ENCODE data around the gene USH1G.

USH1G gene

GRCh38 chr17:74919440-74920305, 3.4 kb downstream of the USH1G start:
- peak overlapping the region; percentile 59 for H3K18ac ChIP-seq (ENCODE audit: low read length)
- no peak overlapping the region for H2BK120ac ChIP-seq (ENCODE audit: low read depth, low read length)
- H3K23ac ChIP-seq (ENCODE audit: low read depth, low read length, poor library complexity) = peak overlapping the region; percentile 80
- H2AFZ ChIP-seq (ENCODE audit: low read length) = no peak overlapping the region
- H3K27me3 ChIP-seq (ENCODE audit: control insufficient read depth in 3 of 3, insufficient read depth in 3 of 3, low read depth in 1 of 3, low read length in 3 of 3) = peaks cover 10 to 58% (median 30%) of the 10 kb centered on the region in 3 experiments
- H4K91ac ChIP-seq (ENCODE audit: low read depth, low read length, poor library complexity) = no peak overlapping the region
- H3K36me3 ChIP-seq (replicated peaks in 1 of 2; ENCODE audit: control insufficient read depth in 2 of 2, insufficient read depth in 2 of 2, low read length in 2 of 2) = no peaks in the 10 kb centered on the region
- peaks cover 10 to 15% of the 10 kb centered on the region in 2 donors for H3K4me1 ChIP-seq (ENCODE audit: control insufficient read depth in 2 of 2, insufficient read depth in 1 of 2, low read depth in 1 of 2, low read length in 2 of 2)
- H2BK12ac ChIP-seq (ENCODE audit: low read length) = no peak overlapping the region
- H3K9me3 ChIP-seq (replicated peaks in 1 of 2; ENCODE audit: control insufficient read depth in 2 of 2, insufficient read depth in 1 of 2, low read depth in 1 of 2, low read length in 2 of 2) = peaks cover 0 to 3% of the 10 kb centered on the region in 2 donors
- no peak overlapping the region for H2BK5ac ChIP-seq (ENCODE audit: low read length)
- no CpG with 5 or more reads among the region's 67 CpGs for WGBS, 2 donors (ENCODE audit: extremely low coverage in 2 of 2, insufficient read length in 2 of 2, insufficient replicate concordance in 1 of 2)
- H2AK5ac ChIP-seq (ENCODE audit: low read depth, low read length) = peak overlapping the region; percentile 96
- H3K4me3 ChIP-seq (ENCODE audit: low read length in 2 of 2) = no peak overlapping the region
- peak overlapping the region; percentile 81 for H3K9ac ChIP-seq (ENCODE audit: low read depth, low read length, poor library complexity)
- peak overlapping the region; percentile 75 for H2BK15ac ChIP-seq (ENCODE audit: low read length)
- no peak for DNase-seq (ENCODE audit: low spot score)
- H3K4ac ChIP-seq (ENCODE audit: low read length) = no peak overlapping the region
- H3K14ac ChIP-seq (ENCODE audit: low read length) = peak overlapping the region; percentile 89
- no peak overlapping the region for H3K4me2 ChIP-seq (ENCODE audit: insufficient read depth, low read length, poor library complexity, severe bottlenecking)
- no peak overlapping the region for H4K8ac ChIP-seq (ENCODE audit: low read depth, low read length)
- H3K27ac ChIP-seq (replicated peaks; ENCODE audit: low read length) = no peak overlapping the region
- peaks cover 6% of the 10 kb centered on the region for H3K79me1 ChIP-seq (ENCODE audit: low read depth, low read length)

- WGBS, 2 donors (ENCODE audit: extremely low coverage in 2 of 2, insufficient read length in 2 of 2, insufficient replicate concordance in 1 of 2) = no CpG with 5 or more reads among the region's 5 CpGs
- Histone ChIP-seq H3K18ac (ENCODE audit: low read length) (no peak overlapping the region), H4K8ac (ENCODE audit: low read depth, low read length) (no peak overlapping the region), H3K79me1 (ENCODE audit: low read depth, low read length) (peaks cover 6% of the 10 kb centered on the region), H3K4ac (ENCODE audit: low read length) (no peak overlapping the region), H2BK12ac (ENCODE audit: low read length) (no peak overlapping the region), H3K27me3 (ENCODE audit: control insufficient read depth in 3 of 3, insufficient read depth in 3 of 3, low read depth in 1 of 3, low read length in 3 of 3) (peaks cover 3 to 50% (median 22%) of the 10 kb centered on the region in 3 experiments), H3K23ac (ENCODE audit: low read depth, low read length, poor library complexity) (no peak overlapping the region), H2BK5ac (ENCODE audit: low read length) (no peak overlapping the region), H3K36me3 (replicated peaks in 1 of 2; ENCODE audit: control insufficient read depth in 2 of 2, insufficient read depth in 2 of 2, low read length in 2 of 2) (no peaks in the 10 kb centered on the region), H3K9me3 (replicated peaks in 1 of 2; ENCODE audit: control insufficient read depth in 2 of 2, insufficient read depth in 1 of 2, low read depth in 1 of 2, low read length in 2 of 2) (peaks cover 0 to 3% of the 10 kb centered on the region in 2 donors), H3K14ac (ENCODE audit: low read length) (no peak overlapping the region), H3K4me2 (ENCODE audit: insufficient read depth, low read length, poor library complexity, severe bottlenecking) (no peak overlapping the region), H2AK5ac (ENCODE audit: low read depth, low read length) (no peak overlapping the region), H3K4me1 (ENCODE audit: control insufficient read depth in 2 of 2, insufficient read depth in 1 of 2, low read depth in 1 of 2, low read length in 2 of 2) (peaks cover 10 to 15% of the 10 kb centered on the region in 2 donors), H4K91ac (ENCODE audit: low read depth, low read length, poor library complexity) (no peak overlapping the region), H2BK15ac (ENCODE audit: low read length) (no peak overlapping the region), H2AFZ (ENCODE audit: low read length) (no peak overlapping the region), H3K27ac (replicated peaks; ENCODE audit: low read length) (no peak overlapping the region), H3K4me3 (ENCODE audit: low read length in 2 of 2) (no peak overlapping the region), H3K9ac (ENCODE audit: low read depth, low read length, poor library complexity) (no peak overlapping the region), H2BK120ac (ENCODE audit: low read depth, low read length) (no peak overlapping the region)
- DNase-seq (ENCODE audit: low spot score) = no peak
Measured at GRCh38 chr17:74918906-74919305, 4.1 kb downstream of the USH1G start.

- Histone ChIP-seq H3K36me3 (replicated peaks in 1 of 2; ENCODE audit: control insufficient read depth in 2 of 2, insufficient read depth in 2 of 2, low read length in 2 of 2) (no peaks in the 10 kb centered on the region), H2BK5ac (ENCODE audit: low read length) (no peak overlapping the region), H3K27ac (replicated peaks; ENCODE audit: low read length) (no peak overlapping the region), H3K4me1 (ENCODE audit: control insufficient read depth in 2 of 2, insufficient read depth in 1 of 2, low read depth in 1 of 2, low read length in 2 of 2) (peaks cover 5 to 10% of the 10 kb centered on the region in 2 donors), H3K27me3 (ENCODE audit: control insufficient read depth in 3 of 3, insufficient read depth in 3 of 3, low read depth in 1 of 3, low read length in 3 of 3) (peaks cover 0 to 37% (median 9%) of the 10 kb centered on the region in 3 experiments), H2AFZ (ENCODE audit: low read length) (no peak overlapping the region), H2AK5ac (ENCODE audit: low read depth, low read length) (peak overlapping the region; percentile 63), H3K4me2 (ENCODE audit: insufficient read depth, low read length, poor library complexity, severe bottlenecking) (no peak overlapping the region), H3K4ac (ENCODE audit: low read length) (no peak overlapping the region), H2BK15ac (ENCODE audit: low read length) (peak overlapping the region; percentile 83), H3K9ac (ENCODE audit: low read depth, low read length, poor library complexity) (no peak overlapping the region), H3K9me3 (replicated peaks in 1 of 2; ENCODE audit: control insufficient read depth in 2 of 2, insufficient read depth in 1 of 2, low read depth in 1 of 2, low read length in 2 of 2) (peaks cover 0 to 3% of the 10 kb centered on the region in 2 donors), H2BK120ac (ENCODE audit: low read depth, low read length) (no peak overlapping the region), H3K4me3 (ENCODE audit: low read length in 2 of 2) (no peak overlapping the region), H3K14ac (ENCODE audit: low read length) (no peak overlapping the region), H3K18ac (ENCODE audit: low read length) (peak overlapping the region; percentile 8), H3K23ac (ENCODE audit: low read depth, low read length, poor library complexity) (no peak overlapping the region), H3K79me1 (ENCODE audit: low read depth, low read length) (peaks cover 6% of the 10 kb centered on the region), H4K91ac (ENCODE audit: low read depth, low read length, poor library complexity) (no peak overlapping the region), H2BK12ac (ENCODE audit: low read length) (no peak overlapping the region), H4K8ac (ENCODE audit: low read depth, low read length) (no peak overlapping the region)
- DNase-seq (ENCODE audit: low spot score) = no peak
- WGBS, 2 donors (ENCODE audit: extremely low coverage in 2 of 2, insufficient read length in 2 of 2, insufficient replicate concordance in 1 of 2) = no CpG with 5 or more reads among the region's 10 CpGs
Measured at GRCh38 chr17:74917430-74917829, 5.6 kb downstream of the USH1G start.

- no peak overlapping the region for H3K27ac ChIP-seq (replicated peaks; ENCODE audit: low read length)
- H3K4me3 ChIP-seq (ENCODE audit: low read length in 2 of 2) = peak overlapping the region in 1 of 2 donors; percentile 66
- peaks cover 0 to 3% of the 10 kb centered on the region in 2 donors for H3K9me3 ChIP-seq (replicated peaks in 1 of 2; ENCODE audit: control insufficient read depth in 2 of 2, insufficient read depth in 1 of 2, low read depth in 1 of 2, low read length in 2 of 2)
- peak overlapping the region; percentile 30 for H3K9ac ChIP-seq (ENCODE audit: low read depth, low read length, poor library complexity)
- peak overlapping the region; percentile 86 for H4K8ac ChIP-seq (ENCODE audit: low read depth, low read length)
- no peak overlapping the region for H2AFZ ChIP-seq (ENCODE audit: low read length)
- no peaks in the 10 kb centered on the region for H3K36me3 ChIP-seq (replicated peaks in 1 of 2; ENCODE audit: control insufficient read depth in 2 of 2, insufficient read depth in 2 of 2, low read length in 2 of 2)
- H3K79me1 ChIP-seq (ENCODE audit: low read depth, low read length) = peaks cover 6% of the 10 kb centered on the region
- no peak overlapping the region for H4K91ac ChIP-seq (ENCODE audit: low read depth, low read length, poor library complexity)
- no peak overlapping the region for H3K4me2 ChIP-seq (ENCODE audit: insufficient read depth, low read length, poor library complexity, severe bottlenecking)
- peak overlapping the region; percentile 97 for H3K23ac ChIP-seq (ENCODE audit: low read depth, low read length, poor library complexity)
- peak overlapping the region; percentile 75 for H3K14ac ChIP-seq (ENCODE audit: low read length)
- no CpG with 5 or more reads among the region's 11 CpGs for WGBS, 2 donors (ENCODE audit: extremely low coverage in 2 of 2, insufficient read length in 2 of 2, insufficient replicate concordance in 1 of 2)
- H3K4ac ChIP-seq (ENCODE audit: low read length) = no peak overlapping the region
- no peak overlapping the region for H2BK12ac ChIP-seq (ENCODE audit: low read length)
- no peak overlapping the region for H2BK5ac ChIP-seq (ENCODE audit: low read length)
- DNase-seq (ENCODE audit: low spot score) = no peak
- H2BK15ac ChIP-seq (ENCODE audit: low read length) = no peak overlapping the region
- no peak overlapping the region for H2BK120ac ChIP-seq (ENCODE audit: low read depth, low read length)
- peak overlapping the region; percentile 63 for H2AK5ac ChIP-seq (ENCODE audit: low read depth, low read length)
- peak overlapping the region; percentile 15 for H3K18ac ChIP-seq (ENCODE audit: low read length)
- H3K27me3 ChIP-seq (ENCODE audit: control insufficient read depth in 3 of 3, insufficient read depth in 3 of 3, low read depth in 1 of 3, low read length in 3 of 3) = peaks cover 0 to 32% (median 5%) of the 10 kb centered on the region in 3 experiments
- H3K4me1 ChIP-seq (ENCODE audit: control insufficient read depth in 2 of 2, insufficient read depth in 1 of 2, low read depth in 1 of 2, low read length in 2 of 2) = peaks cover 5 to 10% of the 10 kb centered on the region in 2 donors
Measured at GRCh38 chr17:74916851-74917199, 6.2 kb downstream of the USH1G start.

Data from neuronal stem cell (in vitro differentiated cells).